HCT116 (cell line): ENCODE results near the gene ASCC1. TPM values are rescaled to one million over a fixed set of nuclear protein-coding genes. Genes with fewer than 3 reads are reported as not detected.

Experiments used
- ATAC-seq: fragments of 200-7000 bp; cut with Tn5 transposase; 2 replicates; pipeline ENCODE4 v1.9.1; 2020; ENCODE audit warnings: mild to moderate bottlenecking, moderate library complexity
- BruUV-seq: library from RNA; stranded (reverse); fragments of 400-500 nt; replicated peaks from 2 replicates; lab custom pipeline; 2021; lab: Mats Ljungman, UMichigan
- CTCF ChIA-PET: fragments of 300-600 bp; sonication (Branson Sonifier 250); formaldehyde crosslinking; loops from one replicate; lab custom pipeline; 2021; ENCODE audit warnings: antibody characterized with exemption; lab: Charles Lee
- POLR2A ChIA-PET: fragments of 300-600, 350-600 bp; sonication (Branson Sonifier 250); formaldehyde crosslinking; loops from one replicate; lab custom pipeline; 2021; ENCODE audit warnings: antibody characterized with exemption; lab: Charles Lee
- RAD21 ChIA-PET, 2 experiments: fragments of 300-600 bp; sonication (Branson Sonifier 250); formaldehyde crosslinking; loops; one replicate each; lab custom pipeline; 2023; ENCODE audit warnings: low total read pairs in 2 of 2; ENCODE audit not compliant: uncharacterized antibody in 2 of 2, unreplicated experiment in 2 of 2, low non-redundant PET in 1 of 2; lab: Charles Lee
- DNase-seq: peaks from one replicate; pipeline ENCODE4 v3.0.0-alpha.2; 2010; ENCODE audit warnings: low read depth, low spot score
- H2AFZ ChIP-seq: fragments of 200-600 bp; shearing (Covaris generic), sonication (generic); 2 replicates; pipeline ENCODE4 v1.6.1; 2017; ENCODE audit warnings: low read depth, mixed run types, mixed read lengths, antibody characterized with exemption, low read length; ENCODE audit not compliant: poor library complexity, severe bottlenecking
- H3K27ac ChIP-seq: 2 replicates; pipeline ENCODE4 v1.5.1; 2012; ENCODE audit warnings: low read depth, low read length
- H3K27me3 ChIP-seq: fragments of 200-600 bp; sonication (generic); 2 replicates; pipeline ENCODE4 v1.6.1; 2016; ENCODE audit warnings: mixed run types, low read length, mixed read lengths; ENCODE audit not compliant: insufficient read depth
- H3K36me3 ChIP-seq, 2 experiments: fragments of 200-500 bp in 1 of 2; fragments of 200-600 bp in 1 of 2; sonication (Bioruptor generic) in 1 of 2; sonication (generic) in 1 of 2; 2 replicates each; pipeline versions ENCODE4 v1.5.1 to v1.6.1; 2014 to 2016; ENCODE audit warnings: low read length in 2 of 2, inconsistent platforms in 1 of 2, mixed read lengths in 1 of 2, mixed run types in 1 of 2; ENCODE audit not compliant: insufficient read depth in 2 of 2, control insufficient read depth in 1 of 2
- H3K4me1 ChIP-seq, 2 experiments: fragments of 200-600 bp in 1 of 2; sonication (generic) in 1 of 2; 2 replicates each; pipeline versions ENCODE4 v1.5.1 to v1.6.1; 2012 to 2017; ENCODE audit warnings: low read length in 2 of 2, inconsistent platforms in 1 of 2, mild to moderate bottlenecking in 1 of 2, mixed read lengths in 1 of 2, mixed run types in 1 of 2, moderate library complexity in 1 of 2; ENCODE audit not compliant: insufficient read depth in 2 of 2, control insufficient read depth in 1 of 2
- H3K4me2 ChIP-seq: fragments of 200-600 bp; sonication (generic); 2 replicates; pipeline ENCODE4 v1.6.1; 2017; ENCODE audit warnings: mixed run types, low read length, mixed read lengths
- H3K4me3 ChIP-seq, 2 experiments: fragments of 200-600 bp in 1 of 2; sonication (generic) in 1 of 2; replicated peaks in 1 of 2; 2 replicates each; pipeline ENCODE4 v1.5.1; 2011 to 2016; ENCODE audit warnings: low read length in 2 of 2, control low read depth in 1 of 2, low read depth in 1 of 2, mild to moderate bottlenecking in 1 of 2, mixed read lengths in 1 of 2, mixed run types in 1 of 2
- H3K79me2 ChIP-seq: fragments of 200-600 bp; sonication (generic); 2 replicates; pipeline ENCODE4 v1.6.1; 2017; ENCODE audit warnings: mild to moderate bottlenecking, mixed run types, low read length, moderate library complexity, mixed read lengths; ENCODE audit not compliant: insufficient read depth
- H3K9ac ChIP-seq: fragments of 200-600 bp; sonication (generic); 2 replicates; pipeline ENCODE4 v1.6.1; 2016; ENCODE audit warnings: low read length, mixed read lengths
- H3K9me2 ChIP-seq: fragments of 200-600 bp; sonication (generic), shearing (Covaris generic); 2 replicates; pipeline ENCODE4 v1.6.1; 2017; ENCODE audit warnings: mixed run types, mild to moderate bottlenecking, moderate library complexity; ENCODE audit not compliant: insufficient read depth
- H3K9me3 ChIP-seq, 2 experiments: fragments of 200-500 bp in 1 of 2; fragments of 200-600 bp in 1 of 2; sonication (Bioruptor generic) in 1 of 2; sonication (generic) in 1 of 2; 2 replicates each; pipeline ENCODE4 v1.6.1; 2014 to 2017; ENCODE audit warnings: low read length in 2 of 2, mixed read lengths in 2 of 2, inconsistent platforms in 1 of 2, low read depth in 1 of 2, mild to moderate bottlenecking in 1 of 2, mixed run types in 1 of 2, moderate library complexity in 1 of 2; ENCODE audit not compliant: control insufficient read depth in 1 of 2, insufficient read depth in 1 of 2
- H4K20me1 ChIP-seq: fragments of 200-600 bp; sonication (generic), shearing (Covaris generic); 2 replicates; pipeline ENCODE4 v1.6.1; 2017; ENCODE audit warnings: mixed run types, mild to moderate bottlenecking, moderate library complexity; ENCODE audit not compliant: insufficient read depth
- ATF3 ChIP-seq: IDR thresholded peaks from 2 replicates; pipeline ENCODE4 v1.6.1; 2012
- CBX3 ChIP-seq: IDR thresholded peaks from 2 replicates; pipeline ENCODE4 v1.6.1; 2012; ENCODE audit warnings: low read depth
- CEBPB ChIP-seq: IDR thresholded peaks from 2 replicates; pipeline ENCODE4 v1.6.1; 2012; ENCODE audit warnings: low read depth
- CTCF ChIP-seq, 3 experiments: fragments of 200-600 bp in 1 of 3; sonication (generic) in 1 of 3; IDR thresholded peaks in 2 of 3; conservative IDR thresholded peaks in 1 of 3; 2 replicates each; pipeline ENCODE4 v1.5.1; 2012 to 2017; ENCODE audit warnings: low read depth in 2 of 3, low read length in 2 of 3, antibody characterized with exemption in 1 of 3, borderline replicate concordance in 1 of 3, control low read depth in 1 of 3, mild to moderate bottlenecking in 1 of 3, mixed read lengths in 1 of 3, mixed run types in 1 of 3, moderate library complexity in 1 of 3; ENCODE audit not compliant: insufficient read depth in 1 of 3
- FOSL1 ChIP-seq: IDR thresholded peaks from 2 replicates; pipeline ENCODE4 v1.6.1; 2012; ENCODE audit warnings: low read depth
- MAX ChIP-seq: IDR thresholded peaks from 2 replicates; pipeline ENCODE4 v1.6.1; 2012
- POLR2AphosphoS5 ChIP-seq: IDR thresholded peaks from 2 replicates; pipeline ENCODE4 v1.6.1; 2011; ENCODE audit warnings: mild to moderate bottlenecking, low read depth, low read length, moderate library complexity
- RAD21 ChIP-seq: IDR thresholded peaks from 2 replicates; pipeline ENCODE4 v1.6.1; 2012; ENCODE audit warnings: low read depth, mild to moderate bottlenecking
- REST ChIP-seq: IDR thresholded peaks from 2 replicates; pipeline ENCODE4 v1.6.1; 2012; ENCODE audit warnings: low read depth
- SIN3A ChIP-seq: IDR thresholded peaks from 2 replicates; pipeline ENCODE4 v1.6.1; 2012; ENCODE audit warnings: low read depth
- SP1 ChIP-seq: IDR thresholded peaks from 2 replicates; pipeline ENCODE4 v1.6.1; 2012; ENCODE audit warnings: low read depth
- TCF7L2 ChIP-seq: IDR thresholded peaks from 2 replicates; pipeline ENCODE4 v1.7.0; 2011; ENCODE audit warnings: borderline replicate concordance, inconsistent platforms; ENCODE audit not compliant: insufficient read depth, insufficient read length; ENCODE audit errors: extremely low read depth
- YY1 ChIP-seq: IDR thresholded peaks from 2 replicates; pipeline ENCODE4 v1.6.1; 2011; ENCODE audit warnings: low read length, low read depth, moderate library complexity, mild to moderate bottlenecking; ENCODE audit not compliant: insufficient replicate concordance; ENCODE audit errors: extremely low read depth
- ZBTB33 ChIP-seq: IDR thresholded peaks from 2 replicates; pipeline ENCODE4 v1.6.1; 2011; ENCODE audit warnings: mild to moderate bottlenecking, low read length, moderate library complexity; ENCODE audit not compliant: insufficient replicate concordance; ENCODE audit errors: extremely low read depth
- intact Hi-C: fragments of 100-400 bp; cut with micrococcal nuclease; formaldehyde crosslinking; loops from 2 replicates; pipeline ENCODE4 v1.10.0; 2022
- total RNA-seq: library from RNA; stranded (reverse); gene quantifications from one replicate; pipeline ENCODE4 v1.2.1, GENCODE V29; 2021; ENCODE audit not compliant: unreplicated experiment

ASCC1 gene
- total RNA-seq, 1 experiment from 2014 or later: 34.5 TPM

GRCh38 chr10:72116372-72116771 lies 99.7 kb downstream of the ASCC1 start:
- no peak overlapping the region for H2AFZ ChIP-seq
- intact Hi-C loops: no loop called here
- no peak for DNase-seq
- no peaks in the 10 kb centered on the region for H4K20me1 ChIP-seq
- no peaks in the 10 kb centered on the region for H3K9me2 ChIP-seq
- H3K4me3 ChIP-seq: no peak overlapping the region
- no peak overlapping the region for H3K27ac ChIP-seq
- no TSS peak for BruUV-seq
- TF ChIP-seq CBX3 (no peak), YY1 (no peak), SP1 (no peak), RAD21 (no peak), CEBPB (no peak), POLR2AphosphoS5 (no peak), SIN3A (no peak), REST (no peak), ATF3 (no peak), FOSL1 (no peak), CTCF (IDR thresholded peaks at IDR 0.05 in 2 of 3, conservative IDR thresholded peaks at IDR 0.05 in 1 of 3; ENCODE audit: borderline replicate concordance in 1 of 3, insufficient read depth in 1 of 3, low read depth in 2 of 3, low read length in 2 of 3) (no peak), TCF7L2 (no peak), MAX (no peak), ZBTB33 (no peak)
- H3K27me3 ChIP-seq: no peaks in the 10 kb centered on the region
- RAD21 ChIA-PET: no interaction called here
- no peaks in the 10 kb centered on the region for H3K36me3 ChIP-seq
- POLR2A ChIA-PET: no interaction called here
- CTCF ChIA-PET: no interaction called here
- no peaks in the 10 kb centered on the region for H3K9me3 ChIP-seq
- ATAC-seq: no peak
- H3K4me1 ChIP-seq: no peaks in the 10 kb centered on the region
- no peaks in the 10 kb centered on the region for H3K79me2 ChIP-seq
- no peak overlapping the region for H3K4me2 ChIP-seq
- no peak overlapping the region for H3K9ac ChIP-seq
